ENCODE data around the gene RNF187. TPM values are rescaled to one million over a fixed set of nuclear protein-coding genes. Genes with fewer than 3 reads are reported as not detected.
A peak's percentile ranks its signal among the peaks of the same experiment; 100 is the strongest.

The RNF187 gene
- total RNA-seq, 1 donor from 2014 or later: 50.2 TPM

- DNase-seq: no peak
Measured at GRCh38 chr1:228510101-228510802, 23.1 kb downstream of the RNF187 start.

DNA sequence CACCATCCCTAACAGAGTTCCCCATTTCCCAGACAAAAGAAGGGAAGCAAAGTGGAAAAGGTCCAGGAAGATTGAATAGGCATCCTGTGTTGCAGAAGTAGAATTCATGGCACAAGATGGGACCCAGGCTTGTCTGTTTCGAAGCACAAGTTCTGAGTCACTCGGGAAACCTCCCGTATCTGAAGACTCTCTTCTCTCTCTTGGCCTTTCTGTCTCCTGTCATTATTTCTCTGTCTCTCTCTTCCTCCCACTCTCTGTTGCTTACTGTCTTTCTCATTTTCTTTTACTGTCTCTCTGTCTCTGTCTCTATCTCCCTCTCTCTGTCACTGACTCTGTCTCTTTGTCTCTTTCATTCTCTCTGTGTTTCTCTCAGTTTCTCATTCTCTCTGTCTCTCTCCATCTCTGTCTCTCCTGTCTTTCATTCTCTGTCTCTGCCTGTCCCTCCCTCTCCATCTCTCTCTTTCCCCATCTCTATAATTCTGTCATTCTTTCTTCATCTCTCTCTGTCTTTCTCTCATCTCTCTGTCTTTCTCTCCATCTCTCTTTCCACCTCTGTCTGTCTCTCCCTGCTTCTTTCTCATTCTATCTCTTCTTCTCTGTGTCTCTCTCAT, 23.7 kb downstream of the RNF187 start:
- no peak for DNase-seq

- DNase-seq: no peak
Measured at GRCh38 chr1:228511546-228512445, 24.6 kb downstream of the RNF187 start.

GRCh38 chr1:228512781-228513198, 25.6 kb downstream of the RNF187 start:
- DNase-seq: no peak

DNA sequence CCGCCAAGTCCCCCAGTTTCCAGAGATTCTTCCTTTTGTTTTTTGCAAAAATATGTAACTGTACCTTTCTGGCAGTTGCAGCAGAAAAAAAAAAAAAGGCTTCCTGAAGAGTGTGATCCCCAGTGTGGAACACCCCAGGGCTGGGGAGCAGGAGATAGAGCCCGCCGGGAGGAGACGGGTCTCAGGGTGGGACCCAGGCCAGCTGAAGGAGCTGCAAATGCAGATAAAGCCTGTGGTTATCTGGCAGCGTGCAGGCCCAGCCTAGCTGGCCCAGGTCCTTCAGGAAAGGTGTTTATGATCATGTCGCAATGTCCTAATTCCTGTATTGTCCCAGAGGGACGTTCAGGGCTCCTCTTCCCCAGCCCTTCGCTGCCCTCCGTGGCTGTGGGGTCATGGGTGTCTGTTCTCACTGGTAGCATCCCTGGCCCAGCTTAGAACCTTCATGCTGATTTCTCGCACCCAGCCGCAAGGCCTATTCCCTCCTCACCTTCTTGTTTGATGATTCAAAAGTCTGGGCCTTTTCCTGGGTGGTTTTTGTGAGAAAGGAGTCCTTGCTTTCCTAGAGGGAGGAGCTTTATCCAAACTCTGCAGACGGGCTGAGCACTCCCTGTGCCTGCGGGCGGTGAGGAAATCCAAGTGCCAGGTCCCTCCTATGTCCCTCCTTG, 26.2 kb downstream of the RNF187 start:
- peak; percentile 13 for DNase-seq

GRCh38 chr1:228514421-228514820, 27.2 kb downstream of the RNF187 start:
- DNase-seq: no peak

DNA sequence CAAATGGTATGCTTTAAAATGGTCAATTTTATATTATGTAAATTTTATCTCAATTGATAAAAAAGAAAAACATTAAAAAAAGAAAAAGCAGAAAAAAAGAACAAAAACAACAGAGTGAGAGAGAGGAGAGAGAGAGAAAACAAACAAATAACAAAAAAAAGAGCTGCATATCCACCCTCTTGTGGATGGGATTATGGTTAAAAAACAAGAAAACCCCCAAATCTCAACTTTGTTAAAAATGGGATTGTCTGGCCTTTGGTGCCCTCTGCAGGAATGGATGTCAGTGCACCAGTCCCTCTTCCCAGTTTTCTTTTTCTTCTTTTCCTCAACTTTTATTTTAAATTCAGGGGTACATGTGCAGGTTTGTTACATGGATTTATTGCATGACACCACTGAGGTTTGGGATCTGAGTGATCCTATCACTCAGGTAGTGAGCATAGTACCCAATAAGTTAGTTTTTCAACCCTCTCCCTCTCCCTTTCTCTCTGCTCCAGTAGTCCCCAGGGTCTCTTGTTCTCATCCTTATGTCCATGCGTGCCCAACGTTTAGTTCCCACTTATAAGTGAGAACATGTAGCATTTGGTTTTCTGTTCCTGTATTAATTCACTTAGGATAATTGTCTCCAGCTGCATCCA, 28.1 kb downstream of the RNF187 start:
- DNase-seq: peak; percentile 48

GRCh38 chr1:228517655-228518054, 30.5 kb downstream of the RNF187 start:
- DNase-seq: no peak

GRCh38 chr1:228527596-228527995, 40.4 kb downstream of the RNF187 start:
- DNase-seq: no peak

- no peak for DNase-seq
Measured at GRCh38 chr1:228528612-228529011, 41.4 kb downstream of the RNF187 start.

GRCh38 chr1:228530086-228530758, 43.0 kb downstream of the RNF187 start:
- DNase-seq: no peak

GRCh38 chr1:228530951-228531731, 44.0 kb downstream of the RNF187 start:
- DNase-seq: no peak

- DNase-seq: no peak
Measured at GRCh38 chr1:228538831-228539230, 51.6 kb downstream of the RNF187 start.

- DNase-seq: no peak
Measured at GRCh38 chr1:228540161-228540917, 53.2 kb downstream of the RNF187 start.

GRCh38 chr1:228541725-228542124, 54.5 kb downstream of the RNF187 start:
- DNase-seq: peak; percentile 6

DNA sequence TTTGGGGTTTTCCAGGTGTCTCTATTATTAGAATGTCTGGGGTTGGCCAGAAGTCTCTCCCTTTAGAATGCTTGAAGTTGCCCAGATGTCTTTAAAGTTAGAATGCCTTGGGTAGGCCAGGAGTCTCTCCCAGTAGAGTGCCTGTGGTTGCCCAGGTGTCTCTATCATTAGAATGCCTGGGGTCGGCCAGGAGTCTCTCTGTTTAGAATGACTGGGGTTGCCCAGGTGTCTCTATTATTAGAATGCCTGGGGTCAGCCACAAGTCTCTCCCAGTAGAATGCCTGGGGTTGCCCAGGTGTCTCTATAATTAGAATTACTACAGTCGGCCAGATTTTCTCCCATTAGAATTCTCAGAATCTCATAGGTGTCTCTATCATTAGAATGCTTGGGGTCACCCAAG, 55.2 kb downstream of the RNF187 start:
- no peak for DNase-seq

DNA sequence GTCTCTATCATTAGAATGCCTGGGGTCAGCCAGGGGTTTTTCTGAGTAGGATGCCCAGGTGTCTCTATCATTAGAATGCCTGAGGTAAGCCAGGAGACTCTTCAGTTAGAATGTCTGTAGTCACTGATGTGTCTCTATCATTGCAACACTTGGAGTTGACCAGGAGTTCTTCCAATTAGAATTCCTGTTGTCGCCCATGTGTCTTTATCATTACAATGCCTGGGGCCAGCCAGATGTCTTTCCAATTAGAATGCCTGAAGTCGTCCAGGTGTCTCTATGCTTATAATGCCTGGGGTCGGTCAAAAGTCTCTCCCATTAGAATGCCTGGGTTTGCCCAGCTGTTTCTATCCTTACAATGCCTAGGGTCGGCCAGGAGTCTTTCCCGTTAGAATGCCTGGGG, 55.8 kb downstream of the RNF187 start:
- no peak for DNase-seq

DNA sequence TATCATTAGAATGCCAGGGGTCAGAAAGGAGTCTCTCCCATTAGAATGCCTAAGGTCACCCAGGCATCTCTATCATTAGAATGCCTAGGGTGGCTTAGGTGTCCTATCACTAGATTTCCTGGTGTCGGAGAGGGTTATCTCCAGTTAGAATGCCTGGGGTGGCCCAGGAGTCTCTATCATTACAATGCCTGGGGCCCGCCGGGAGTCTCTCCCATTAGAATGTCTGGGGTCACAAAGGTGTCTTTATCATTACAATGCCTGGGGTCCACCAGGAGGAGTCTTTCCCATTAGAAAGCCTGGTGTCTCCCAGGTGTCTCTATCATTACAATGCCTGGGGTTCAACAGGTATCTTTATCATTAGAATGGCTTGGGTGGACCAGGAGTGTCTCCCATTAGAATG, 56.2 kb downstream of the RNF187 start:
- no peak for DNase-seq

DNA sequence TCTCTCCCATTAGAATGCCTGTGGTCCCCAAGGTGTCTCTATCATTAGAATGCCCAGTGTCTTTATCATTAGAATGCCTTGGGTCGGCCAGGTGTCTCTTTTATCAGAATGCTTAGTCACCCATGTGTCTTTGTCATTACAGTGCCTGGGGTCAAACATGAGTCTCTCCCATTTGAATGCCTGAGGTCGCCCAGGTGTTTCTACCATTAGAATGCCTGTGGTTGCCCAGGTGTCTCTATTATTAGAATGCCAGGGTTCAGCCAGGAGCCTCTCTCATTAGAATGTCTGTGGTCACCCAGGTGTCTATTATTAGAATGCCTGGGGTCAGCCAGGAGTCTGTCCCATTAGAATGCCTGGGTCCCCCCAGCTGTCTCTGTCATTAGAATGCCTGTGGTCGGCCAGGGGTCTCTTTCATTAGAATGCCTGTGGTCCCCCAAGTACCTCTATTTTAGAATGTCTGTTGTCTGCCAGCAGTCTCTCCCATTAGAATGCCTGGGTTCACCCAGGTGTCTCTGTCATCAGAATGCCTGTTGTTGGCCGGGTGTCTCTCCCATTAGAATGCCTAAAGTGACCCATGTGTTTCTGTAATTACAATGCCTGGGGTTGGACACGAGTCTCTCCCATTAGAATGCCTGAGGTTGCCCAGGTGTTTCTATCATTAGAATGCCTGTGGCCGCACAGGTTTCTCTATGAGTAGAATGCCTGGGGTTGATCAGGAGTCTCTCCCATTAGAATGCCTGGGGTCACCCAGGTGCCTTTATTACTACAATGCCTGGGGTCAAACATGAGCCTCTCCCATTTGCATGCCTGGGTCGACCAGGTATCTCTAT, 57.1 kb downstream of the RNF187 start:
- no peak for DNase-seq
